Measurements from ENCODE around the gene SEC61B. TPM values are rescaled to one million over a fixed set of nuclear protein-coding genes. Genes with fewer than 3 reads are reported as not detected.

Gene SEC61B
- total and polyA plus RNA-seq, 12 donors: 33.2 to 371 (median 200) TPM

- intact Hi-C loops (cut with DNase I): loop anchor here in 1 of 2 donors (10.0 kb wide), 1 partner anchor 1418 kb away; no protein-coding TSS in a partner anchor
- Histone ChIP-seq H3K4me3 (no peak overlapping the region), H3K9me3 (replicated peaks in 1 of 3) (no peaks in the 10 kb centered on the region), H3K27me3 (no peaks in the 10 kb centered on the region), H3K4me1 (replicated peaks in 1 of 2) (no peaks in the 10 kb centered on the region), H3K27ac (no peak overlapping the region), H3K36me3 (replicated peaks in 1 of 2) (no peaks in the 10 kb centered on the region)
- TF ChIP-seq CTCF (IDR thresholded peaks at IDR 0.05) (no peak), POLR2A (IDR thresholded peaks at IDR 0.05) (no peak)
- DNase-seq: no peak
- 58 to 71% (median 64%) methylated on average over 4 of the region's 4 CpGs for WGBS, 4 donors
Measured at GRCh38 chr9:99176527-99177013, 45.5 kb upstream of the SEC61B start.

GRCh38 chr9:99177576-99178366 lies 44.3 kb upstream of the SEC61B start:
- Histone ChIP-seq H3K27me3 (no peaks in the 10 kb centered on the region), H3K4me3 (no peak overlapping the region), H3K4me1 (replicated peaks in 1 of 2) (no peaks in the 10 kb centered on the region), H3K9me3 (replicated peaks in 1 of 3) (no peaks in the 10 kb centered on the region), H3K27ac (no peak overlapping the region), H3K36me3 (replicated peaks in 1 of 2) (no peaks in the 10 kb centered on the region)
- WGBS, 4 donors: 83 to 91% (median 89%) methylated on average over 8 of the region's 8 CpGs
- intact Hi-C loops (cut with DNase I): loop anchor here in 1 of 2 donors (10.0 kb wide), 1 partner anchor 1417 kb away; no protein-coding TSS in a partner anchor
- TF ChIP-seq CTCF (IDR thresholded peaks at IDR 0.05) (no peak), POLR2A (IDR thresholded peaks at IDR 0.05) (no peak)
- no peak for DNase-seq

- no peaks in the 10 kb centered on the region for H3K4me1 ChIP-seq (replicated peaks in 1 of 2)
- no peaks in the 10 kb centered on the region for H3K9me3 ChIP-seq (replicated peaks in 1 of 3)
- no peaks in the 10 kb centered on the region for H3K36me3 ChIP-seq (replicated peaks in 1 of 2)
- H3K27me3 ChIP-seq: no peaks in the 10 kb centered on the region
- DNase-seq: no peak
- no peak overlapping the region for H3K4me3 ChIP-seq
- no peak overlapping the region for H3K27ac ChIP-seq
- no peak for TF ChIP-seq POLR2A (IDR thresholded peaks at IDR 0.05)
- 88 to 90% (median 89%) methylated on average over 17 of the region's 17 CpGs for WGBS, 4 donors
- intact Hi-C loops (cut with DNase I): loop anchor here in 1 of 2 donors (10.0 kb wide), 1 partner anchor 1416 kb away; no protein-coding TSS in a partner anchor
Measured at GRCh38 chr9:99178912-99179872, 42.9 kb upstream of the SEC61B start.

- no peak for DNase-seq
- no peaks in the 10 kb centered on the region for H3K9me3 ChIP-seq (replicated peaks in 1 of 3)
Measured at GRCh38 chr9:99180199-99180598, 41.9 kb upstream of the SEC61B start.

More at GRCh38 chr9:99180199-99180598, 41.9 kb upstream of the SEC61B start:
- Histone ChIP-seq H3K4me1 (replicated peaks in 1 of 2) (peaks cover 4 to 8% of the 10 kb centered on the region in 2 donors), H3K36me3 (replicated peaks in 1 of 2) (no peaks in the 10 kb centered on the region), H3K27me3 (no peaks in the 10 kb centered on the region), H3K27ac (no peak overlapping the region), H3K4me3 (no peak overlapping the region)
- 95 to 100% (median 97%) methylated on average over 1 of the region's 1 CpG for WGBS, 4 donors
- intact Hi-C loops (cut with DNase I): no loop called here
- TF ChIP-seq CTCF (IDR thresholded peaks at IDR 0.05) (no peak), POLR2A (IDR thresholded peaks at IDR 0.05) (no peak)

All from adrenal gland (tissue), 12 donors.